HEK293T (cell line): ENCODE results near the gene ERBB2.

ENCODE experiments used
- CTCF ChIA-PET: fragments of 350-600 bp; formaldehyde crosslinking; extraction: SDS; loops from one replicate; lab custom pipeline; 2021; ENCODE audit warnings: antibody characterized with exemption, inconsistent platforms; lab: Yijun Ruan, JAX
- POLR2A ChIA-PET: fragments of 350-600 bp; formaldehyde crosslinking; extraction: SDS; loops from one replicate; lab custom pipeline; 2020; ENCODE audit warnings: antibody characterized with exemption, inconsistent platforms; lab: Yijun Ruan, JAX
- DNase-seq: peaks from one replicate; pipeline ENCODE4 v3.0.0; 2012; ENCODE audit warnings: mixed read lengths; ENCODE audit errors: extremely low spot score
- ARNT ChIP-seq: fragments of 450-650 bp; IDR thresholded peaks from 2 replicates; pipeline ENCODE4 v1.6.1; 2017; ENCODE audit warnings: mild to moderate bottlenecking
- BHLHE40 ChIP-seq: fragments of 450-650 bp; IDR thresholded peaks from 2 replicates; pipeline ENCODE4 v1.6.1; 2016; ENCODE audit warnings: mild to moderate bottlenecking, moderate library complexity, borderline replicate concordance
- CTBP1 ChIP-seq: fragments of 450-650 bp; IDR thresholded peaks from 2 replicates; pipeline ENCODE4 v1.6.1; 2016; ENCODE audit warnings: borderline replicate concordance
- ELF4 ChIP-seq: fragments of 450-650 bp; IDR thresholded peaks from 2 replicates; pipeline ENCODE4 v1.6.1; 2017; ENCODE audit warnings: antibody characterized with exemption
- FOXA1 ChIP-seq: fragments of 450-650 bp; IDR thresholded peaks from 2 replicates; pipeline ENCODE4 v1.6.1; 2016; ENCODE audit warnings: mild to moderate bottlenecking
- FOXK2 ChIP-seq: fragments of 450-650 bp; IDR thresholded peaks from 2 replicates; pipeline ENCODE4 v1.6.1; 2016; ENCODE audit warnings: mild to moderate bottlenecking
- FOXM1 ChIP-seq: fragments of 450-650 bp; IDR thresholded peaks from 2 replicates; pipeline ENCODE4 v1.6.1; 2017; ENCODE audit warnings: mild to moderate bottlenecking, borderline replicate concordance
- HDGF ChIP-seq: fragments of 450-650 bp; IDR thresholded peaks from 2 replicates; pipeline ENCODE4 v1.6.1; 2017; ENCODE audit warnings: antibody characterized with exemption, borderline replicate concordance
- L3MBTL2 ChIP-seq: fragments of 450-650 bp; conservative IDR thresholded peaks from 2 replicates; pipeline ENCODE4 v1.6.1; 2016; ENCODE audit warnings: mild to moderate bottlenecking
- LEF1 ChIP-seq: fragments of 450-650 bp; IDR thresholded peaks from 2 replicates; pipeline ENCODE4 v1.6.1; 2017; ENCODE audit warnings: mild to moderate bottlenecking, borderline replicate concordance
- NFRKB ChIP-seq: fragments of 450-650 bp; IDR thresholded peaks from 2 replicates; pipeline ENCODE4 v1.6.1; 2016; ENCODE audit warnings: mild to moderate bottlenecking, moderate library complexity
- PKNOX1 ChIP-seq: fragments of 450-650 bp; IDR thresholded peaks from 2 replicates; pipeline ENCODE4 v1.6.1; 2016
- SP1 ChIP-seq: fragments of 450-650 bp; IDR thresholded peaks from 2 replicates; pipeline ENCODE4 v1.6.1; 2017
- SUZ12 ChIP-seq: fragments of 450-650 bp; IDR thresholded peaks from 2 replicates; pipeline ENCODE4 v1.6.1; 2016; ENCODE audit warnings: mild to moderate bottlenecking
- TARDBP ChIP-seq: fragments of 450-650 bp; IDR thresholded peaks from 2 replicates; pipeline ENCODE4 v1.6.1; 2016
- ZNF384 ChIP-seq: fragments of 450-650 bp; IDR thresholded peaks from 2 replicates; pipeline ENCODE4 v1.6.1; 2016

ERBB2 gene

DNA sequence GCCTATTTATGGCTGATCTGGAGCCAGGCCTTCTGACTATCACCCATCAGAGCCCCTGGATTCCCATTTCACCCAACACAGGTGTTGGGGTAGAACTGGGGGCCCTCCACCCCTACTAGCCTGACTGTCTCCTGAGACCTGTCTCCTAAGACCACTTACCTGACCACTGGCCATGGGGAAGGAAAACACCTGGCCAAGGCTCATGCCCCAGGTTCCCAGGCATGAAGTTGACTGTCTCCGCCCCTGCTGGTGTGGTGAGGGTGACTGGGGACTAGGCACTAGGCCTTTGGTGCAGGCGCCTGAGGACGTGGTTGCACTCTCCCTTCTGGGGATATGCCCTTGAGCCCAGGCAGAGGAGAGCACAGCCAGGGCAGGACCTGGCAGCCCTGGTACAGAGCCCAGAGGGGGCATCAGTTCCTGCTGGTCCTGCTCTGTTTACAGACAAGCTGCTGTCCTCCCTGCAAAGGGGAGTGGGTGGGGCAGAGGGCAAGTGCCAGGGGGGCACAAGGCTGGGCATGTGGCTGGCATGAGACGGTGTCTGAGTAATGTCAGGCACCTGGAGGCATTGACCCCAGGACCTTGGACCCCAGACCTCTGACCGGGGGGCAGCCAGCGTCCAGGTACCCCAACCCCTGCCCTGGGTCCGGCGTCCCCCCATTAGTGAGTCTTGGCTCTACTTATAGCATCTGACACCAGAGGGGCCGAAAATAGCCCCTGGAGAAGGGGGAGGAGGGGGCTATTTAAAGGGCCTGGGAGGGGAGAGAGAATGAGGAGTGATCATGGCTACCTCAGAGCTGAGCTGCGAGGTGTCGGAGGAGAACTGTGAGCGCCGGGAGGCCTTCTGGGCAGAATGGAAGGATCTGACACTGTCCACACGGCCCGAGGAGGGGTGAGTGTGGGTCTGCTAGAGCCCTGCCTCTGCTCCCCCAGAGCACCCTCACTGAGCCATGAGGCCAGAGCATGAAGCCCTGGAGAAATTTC is 35.0 kb upstream of the ERBB2 start, which contains the start of gene TCAP:
TSS of gene TCAP (plus strand) at position 769 of the 981 bp plus-strand sequence. CDS start at position 780, 11 bp downstream.
- no peak for DNase-seq
- ChIA-PET POLR2A (interaction anchor here (1.0 to 2.7 kb wide), 2 partner anchors 23 to 465 kb away, joined by 3 to 11 read pairs; partner anchors contain the start of genes PGAP3 and RPL19), CTCF (interaction anchor here (0.8 to 2.7 kb wide), 5 partner anchors 11 to 43 kb away, joined by 3 to 21 read pairs (median 9); no protein-coding TSS in a partner anchor)
- TF ChIP-seq FOXA1 (no peak), SUZ12 (no peak), CTBP1 (no peak), ARNT (no peak), FOXM1 (no peak), TARDBP (no peak), FOXK2 (no peak), ZNF384 (no peak)

GRCh38 chr17:39665642-39666224 is 34.1 kb upstream of the ERBB2 start:
- no peak for TF ChIP-seq SUZ12
- TF ChIP-seq CTBP1: no peak
- TF ChIP-seq L3MBTL2: no peak
- no peak for TF ChIP-seq PKNOX1
- TF ChIP-seq FOXM1: no peak
- no peak for TF ChIP-seq LEF1
- no peak for TF ChIP-seq SP1
- no peak for TF ChIP-seq HDGF
- no peak for TF ChIP-seq TARDBP
- TF ChIP-seq ARNT: no peak
- TF ChIP-seq BHLHE40: no peak
- TF ChIP-seq FOXK2: no peak
- no peak for TF ChIP-seq ELF4
- no peak for TF ChIP-seq ZNF384
- TF ChIP-seq NFRKB: no peak
- ChIA-PET CTCF (interaction anchor here (0.8 to 2.7 kb wide), 5 partner anchors 12 to 44 kb away, joined by 3 to 21 read pairs (median 5); no protein-coding TSS in a partner anchor), POLR2A (interaction anchor here (1.5 to 2.7 kb wide), 2 partner anchors 22 to 34 kb away, joined by 9 to 11 read pairs; partner anchors contain the start of genes ERBB2 and PGAP3)
- no peak for DNase-seq

- POLR2A ChIA-PET: interaction anchor here (1.1 to 2.7 kb wide), 3 partner anchors 18 to 34 kb away, joined by 3 to 11 read pairs (median 9); partner anchors contain the start of genes ERBB2 and PGAP3
- DNase-seq: no peak
- TF ChIP-seq TARDBP (no peak), BHLHE40 (no peak), ZNF384 (no peak), CTBP1 (no peak), NFRKB (no peak), SP1 (no peak), HDGF (no peak)
- CTCF ChIA-PET: interaction anchor here (0.6 to 2.7 kb wide), 5 partner anchors 13 to 203 kb away, joined by 3 to 21 read pairs (median 5); no protein-coding TSS in a partner anchor
These were observed 33.6 kb upstream of the ERBB2 start for GRCh38 chr17:39666231-39666600.

DNA sequence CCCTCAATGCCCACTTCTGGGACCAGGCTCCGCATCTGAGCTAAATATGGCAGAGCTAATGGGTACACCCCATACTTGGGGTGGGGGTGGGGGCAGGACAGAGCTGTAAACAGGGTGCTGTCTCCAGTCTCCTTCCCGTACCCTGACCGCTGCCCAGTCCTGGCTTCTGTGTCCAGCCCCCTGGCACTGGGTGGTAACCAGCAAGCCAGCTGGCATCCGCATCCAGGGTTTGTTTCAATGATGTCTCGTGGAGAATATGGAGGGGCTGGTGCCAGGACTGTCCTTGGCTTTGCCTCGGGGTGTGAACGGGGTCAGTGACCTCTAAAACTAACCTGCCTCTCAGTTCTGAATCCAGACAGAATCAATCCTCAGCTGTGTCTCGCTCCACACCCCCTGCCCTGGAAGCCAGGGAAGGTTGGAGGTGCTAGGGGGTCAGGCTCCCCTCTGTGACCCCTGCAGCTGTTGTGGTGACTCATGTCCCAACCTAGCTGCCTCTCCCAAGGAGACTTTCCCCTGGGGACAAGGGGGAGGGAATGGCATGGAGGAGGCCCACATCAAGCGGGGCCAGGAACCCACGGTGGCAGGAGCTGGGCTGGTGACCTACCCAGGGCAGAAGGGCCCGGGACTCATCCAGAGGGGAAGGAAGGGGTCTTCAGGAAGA is 33.1 kb upstream of the ERBB2 start:
- POLR2A ChIA-PET: interaction anchor here (1.1 to 2.7 kb wide), 3 partner anchors 18 to 33 kb away, joined by 3 to 11 read pairs (median 9); partner anchors contain the start of genes ERBB2 and PGAP3
- DNase-seq: no peak
- no peak for TF ChIP-seq ARNT
- TF ChIP-seq TARDBP: no peak
- TF ChIP-seq FOXK2: no peak
- TF ChIP-seq CTBP1: no peak
- TF ChIP-seq LEF1: no peak
- TF ChIP-seq ZNF384: no peak
- no peak for TF ChIP-seq NFRKB
- TF ChIP-seq L3MBTL2: no peak
- TF ChIP-seq SUZ12: no peak
- no peak for TF ChIP-seq HDGF
- TF ChIP-seq SP1: no peak
- no peak for TF ChIP-seq FOXA1
- no peak for TF ChIP-seq FOXM1
- no peak for TF ChIP-seq ELF4
- TF ChIP-seq PKNOX1: no peak
- no peak for TF ChIP-seq BHLHE40
- CTCF ChIA-PET: interaction anchor here (0.6 to 2.7 kb wide), 6 partner anchors 12 to 204 kb away, joined by 3 to 21 read pairs (median 3); no protein-coding TSS in a partner anchor

GRCh38 chr17:39667262-39667944 is 32.5 kb upstream of the ERBB2 start:
- ChIA-PET POLR2A (interaction anchor here (1.1 to 2.7 kb wide), 3 partner anchors 17 to 32 kb away, joined by 3 to 11 read pairs (median 9); partner anchors contain the start of genes ERBB2 and PGAP3), CTCF (interaction anchor here (0.6 to 2.7 kb wide), 3 partner anchors 12 to 46 kb away, joined by 3 to 21 read pairs (median 3); no protein-coding TSS in a partner anchor)
- DNase-seq: no peak
- TF ChIP-seq HDGF (no peak), SP1 (no peak), SUZ12 (no peak), CTBP1 (no peak), PKNOX1 (no peak), ZNF384 (no peak), LEF1 (no peak)
